Measurements from ENCODE around the gene HDAC9.
"Not testable (repeated sequence)": the region's sequence is repeated elsewhere in the genome, so short reads cannot be mapped to it uniquely, and the experiment has no call there.

HDAC9 gene

GRCh38 chr7:18667466-18667865, 171.9 kb downstream of the HDAC9 start:
- no peak for DNase-seq

DNA sequence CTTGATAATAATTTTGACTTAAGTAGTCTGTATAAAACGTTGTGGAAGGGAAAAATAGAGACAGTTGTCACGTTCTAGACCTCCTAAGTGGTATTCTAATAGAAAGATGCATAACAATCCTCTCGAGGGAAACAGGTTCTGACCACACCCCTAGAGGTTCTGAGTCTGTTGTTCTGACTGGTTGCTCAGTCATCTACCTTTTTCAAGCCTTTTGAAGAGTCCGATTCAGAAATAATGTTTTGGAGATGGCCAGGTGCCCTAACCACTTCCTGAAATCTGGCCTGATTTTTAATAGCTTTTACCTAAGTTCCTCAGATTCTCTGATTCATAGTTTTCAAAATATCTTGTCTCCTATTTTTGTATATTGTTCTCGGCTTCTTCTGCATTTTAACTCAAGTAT, 175.6 kb downstream of the HDAC9 start:
- no peak for DNase-seq

DNA sequence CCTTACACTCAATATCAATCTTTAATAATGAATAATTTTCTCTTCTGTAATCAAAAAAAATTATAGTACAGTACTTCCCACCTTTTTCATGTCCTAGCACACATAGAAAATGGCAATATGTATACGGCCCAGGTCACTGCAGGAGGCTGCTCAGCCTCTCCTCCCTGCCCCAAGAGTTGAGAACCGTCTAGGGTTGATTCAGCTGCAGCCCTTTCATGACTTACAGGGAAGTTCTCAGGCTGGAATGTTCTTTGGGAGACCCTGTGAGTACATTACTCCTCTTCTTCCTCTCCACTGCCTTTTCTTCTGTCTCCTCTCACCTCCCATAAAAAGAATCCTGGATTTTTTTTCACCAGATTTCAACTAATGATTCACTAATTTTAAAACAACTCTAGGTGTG, 180.0 kb downstream of the HDAC9 start:
- DNase-seq, result no peak

DNA sequence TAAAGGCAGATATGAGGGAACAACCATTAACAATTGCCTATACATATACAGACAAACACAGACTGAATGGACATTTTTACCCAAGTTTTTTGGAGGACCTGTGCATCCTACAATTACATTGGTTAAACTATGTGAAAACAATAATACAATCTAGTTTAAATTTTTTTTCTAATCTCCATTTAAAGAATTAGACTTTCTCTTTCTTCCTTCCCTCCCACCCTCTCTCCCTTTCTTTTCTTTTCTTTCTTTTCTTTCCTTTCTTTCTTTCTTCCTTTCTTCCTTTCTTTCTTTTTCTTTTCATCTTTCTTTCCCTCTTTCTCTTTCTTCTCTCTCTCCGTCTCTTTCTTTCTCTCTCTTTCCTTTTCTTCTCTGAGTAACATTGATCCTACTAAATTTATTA, 183.7 kb downstream of the HDAC9 start:
- DNase-seq, result no peak

GRCh38 chr7:18680576-18680975, 185.0 kb downstream of the HDAC9 start:
- peak; percentile 52 for DNase-seq

DNA sequence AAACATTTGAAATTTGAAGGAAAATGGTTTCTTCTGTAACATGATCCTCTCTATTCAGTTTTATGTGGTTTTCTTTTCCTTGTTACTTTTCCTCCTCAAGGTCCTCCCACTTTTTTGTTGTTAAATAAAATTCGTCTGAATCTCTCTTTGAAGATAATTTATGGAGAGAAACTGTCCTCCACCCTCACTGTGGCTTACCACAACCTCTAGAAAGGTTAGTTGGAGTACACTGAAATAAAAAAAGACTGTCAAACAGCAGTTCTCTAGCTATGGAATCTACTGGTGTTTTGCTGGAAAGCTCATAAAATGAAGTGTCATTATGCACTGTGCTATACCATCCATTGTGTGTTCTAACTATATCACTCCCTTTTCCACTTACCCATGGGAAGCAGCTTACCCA, 189.4 kb downstream of the HDAC9 start:
- no peak for DNase-seq

DNA sequence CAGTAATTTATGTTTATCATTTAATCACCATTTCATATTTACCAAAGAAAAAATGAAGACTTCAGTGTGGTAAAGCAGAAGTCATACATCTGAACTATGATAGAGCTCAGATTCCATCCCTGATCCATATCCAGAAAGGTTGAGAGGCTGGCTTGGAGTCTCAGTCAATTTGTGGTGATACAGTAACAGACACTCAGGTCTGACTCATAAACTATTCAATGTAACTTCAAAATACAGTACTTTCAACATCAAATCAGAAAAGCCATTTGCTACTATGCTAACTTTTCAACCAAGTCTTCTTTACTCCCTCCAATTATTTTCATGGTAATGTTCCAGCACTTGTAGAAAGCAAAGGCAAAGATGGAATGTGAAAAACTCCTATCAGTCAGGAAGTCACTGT, 190.4 kb downstream of the HDAC9 start:
- DNase-seq, result no peak

- no peak for DNase-seq
Measured at GRCh38 chr7:18689551-18689950, 194.0 kb downstream of the HDAC9 start.

GRCh38 chr7:18693406-18693805, 197.9 kb downstream of the HDAC9 start:
- peak; percentile 47 for DNase-seq

GRCh38 chr7:18693816-18694215, 198.3 kb downstream of the HDAC9 start:
- DNase-seq, result no peak

DNA sequence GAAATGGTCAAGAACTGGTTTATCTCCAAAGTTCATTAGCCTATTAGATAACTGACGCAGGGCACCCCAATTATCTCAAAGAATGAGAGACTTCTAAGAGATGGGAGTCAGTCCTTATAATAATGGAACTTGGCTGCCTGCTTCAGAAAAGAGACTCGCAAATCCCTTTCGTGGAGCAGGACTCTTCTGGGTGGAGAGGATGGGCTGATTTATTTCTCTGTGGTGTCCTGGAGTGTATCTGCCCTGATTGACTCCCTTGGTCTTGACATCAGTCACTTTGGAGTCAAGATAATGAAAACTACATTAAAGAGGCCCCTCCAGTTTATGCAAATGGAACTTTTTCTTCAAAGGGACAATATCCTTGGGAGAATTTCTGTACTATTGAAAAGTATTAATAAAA, 198.9 kb downstream of the HDAC9 start:
- no peak for DNase-seq

- DNase-seq, result no peak
Measured at GRCh38 chr7:18694911-18695310, 199.4 kb downstream of the HDAC9 start.

DNA sequence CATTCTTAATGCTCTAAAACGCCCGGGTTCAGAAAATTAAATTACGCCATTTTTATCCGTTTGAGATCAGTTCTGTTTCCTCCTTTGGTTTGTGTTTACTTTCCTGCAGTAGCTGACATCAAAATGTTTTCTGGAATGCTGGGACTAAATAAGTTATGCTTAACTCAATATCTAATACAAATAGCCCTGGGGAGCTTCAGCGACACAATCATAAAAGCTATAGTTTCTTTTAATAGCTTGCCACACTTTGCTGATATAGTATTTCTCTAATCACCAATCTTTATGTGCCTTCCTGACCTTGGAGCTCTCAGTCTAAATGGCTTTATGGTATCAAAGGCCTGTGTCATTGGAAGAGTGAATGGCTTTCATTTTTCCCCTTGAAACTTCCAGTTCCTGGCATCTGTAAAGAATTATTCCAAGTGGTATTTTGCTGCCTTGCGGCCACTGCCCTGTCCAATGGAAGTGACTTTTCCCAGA, 202.7 kb downstream of the HDAC9 start:
- no peak for DNase-seq

GRCh38 chr7:18700147-18700546, 204.6 kb downstream of the HDAC9 start:
- DNase-seq, result peak; percentile 29

GRCh38 chr7:18702071-18702829, 206.7 kb downstream of the HDAC9 start:
- DNase-seq, result no peak

DNA sequence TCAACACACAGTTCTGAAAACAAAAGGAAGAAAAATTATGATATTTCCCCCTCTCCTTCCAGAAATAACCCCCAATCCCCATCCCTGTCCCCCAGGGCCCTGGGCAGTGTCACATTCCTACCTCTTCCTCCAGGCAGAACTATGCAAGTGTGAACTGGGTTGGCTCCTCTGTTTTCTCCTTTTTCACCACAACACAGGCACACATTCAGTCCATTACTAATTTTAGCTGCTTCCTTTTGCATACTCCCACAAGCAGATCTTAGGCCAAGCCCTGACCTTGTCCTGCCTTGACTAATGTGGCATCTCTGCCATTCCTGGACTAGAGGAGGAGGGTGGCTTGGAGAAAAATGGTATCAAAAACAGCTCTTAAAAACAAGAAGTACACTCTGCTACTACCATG, 208.1 kb downstream of the HDAC9 start:
- no peak for DNase-seq

DNA sequence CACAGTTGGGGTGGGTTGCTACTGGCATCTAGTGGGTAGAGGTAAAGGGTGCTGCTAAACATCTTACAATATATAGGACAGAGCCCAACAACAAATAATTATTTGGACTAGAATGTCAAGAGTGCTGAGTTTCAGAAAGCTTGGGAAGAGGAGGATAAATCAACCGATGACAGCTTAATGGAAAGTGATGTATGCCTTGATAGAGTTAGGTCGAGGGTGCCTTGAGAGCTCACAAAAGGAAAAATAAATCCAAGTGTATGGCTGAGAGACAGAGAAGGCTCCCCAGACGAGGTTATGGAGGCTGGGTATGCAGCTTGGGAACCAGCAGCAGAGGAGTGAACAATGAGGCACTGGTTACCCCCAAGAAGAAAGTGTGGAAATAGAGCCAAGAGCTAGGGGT, 211.1 kb downstream of the HDAC9 start:
- DNase-seq, result no peak

DNA sequence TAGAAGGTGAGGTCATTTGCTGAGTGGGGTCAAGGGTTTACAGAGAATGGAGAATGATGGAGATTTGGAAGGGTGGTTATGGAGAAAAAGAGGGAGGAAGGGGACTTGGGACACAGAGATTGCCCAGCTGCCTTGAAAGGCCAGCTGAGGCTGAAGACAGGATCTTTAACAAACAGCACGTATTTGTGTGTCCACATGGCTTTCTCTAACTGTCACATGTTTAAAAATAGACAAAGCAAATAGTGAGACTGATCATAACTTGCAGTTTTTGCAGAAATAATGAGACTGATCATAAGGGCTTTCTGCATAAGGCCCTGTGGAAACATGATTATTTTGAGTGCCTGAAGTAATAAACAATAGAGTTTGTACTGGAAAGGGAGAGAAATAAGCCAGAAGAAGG, 212.7 kb downstream of the HDAC9 start:
- DNase-seq, result no peak

DNA sequence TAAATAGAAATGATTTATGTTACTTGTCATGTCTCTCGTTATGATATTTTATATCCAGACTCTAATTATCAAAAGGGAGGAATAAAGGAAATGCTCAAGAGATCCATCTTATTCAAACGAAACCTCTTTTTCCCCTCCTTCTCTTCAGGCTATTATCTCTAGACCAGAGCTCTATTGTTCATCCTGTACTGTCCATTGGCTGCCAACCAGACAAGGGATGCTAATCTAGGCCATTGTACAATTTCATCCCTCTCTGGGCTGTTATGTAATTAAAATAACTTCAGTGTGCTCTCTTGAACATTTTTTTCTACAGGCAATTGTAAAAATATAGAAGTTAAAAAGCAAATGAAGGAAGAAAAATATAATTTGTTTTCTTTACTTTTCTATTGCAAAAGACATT, 220.4 kb downstream of the HDAC9 start:
- no peak for DNase-seq

DNA sequence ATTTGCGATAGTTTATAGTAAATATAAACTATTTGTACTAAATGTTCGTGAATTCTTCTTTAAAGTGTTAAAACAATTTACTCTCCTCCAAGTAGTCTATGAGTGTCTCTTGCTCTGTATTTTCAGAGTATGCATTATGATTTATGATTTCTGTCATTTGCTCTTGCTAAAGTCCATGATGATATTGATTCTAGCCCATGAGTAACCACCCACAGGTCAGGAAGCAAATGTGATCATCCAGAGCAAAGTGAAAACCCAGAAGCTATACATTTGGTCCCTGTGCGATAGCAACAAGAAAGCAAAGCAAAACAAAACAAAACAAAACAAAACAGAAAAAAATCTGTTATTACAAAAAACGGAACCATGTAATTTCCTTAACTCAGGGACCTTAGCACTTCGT, 225.9 kb downstream of the HDAC9 start:
- no peak for DNase-seq

DNA sequence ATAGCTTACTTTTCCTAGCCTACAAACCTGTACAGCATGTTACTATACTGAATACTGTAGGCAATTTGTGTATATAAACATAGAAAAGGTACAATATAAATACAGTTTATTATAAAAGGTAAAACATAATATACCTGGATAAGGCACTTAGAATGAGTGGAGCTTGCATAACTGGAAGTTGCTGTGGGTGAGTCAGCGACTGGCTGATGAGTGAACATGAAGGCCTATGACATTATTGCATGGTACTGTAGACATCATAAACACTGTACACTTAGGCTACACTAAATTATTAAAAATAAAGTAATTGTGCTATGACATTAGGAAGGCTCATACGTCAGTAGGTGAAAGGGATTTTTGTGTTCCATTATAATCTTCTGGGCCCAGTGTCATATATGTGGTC, 228.8 kb downstream of the HDAC9 start:
- DNase-seq, result no peak

DNA sequence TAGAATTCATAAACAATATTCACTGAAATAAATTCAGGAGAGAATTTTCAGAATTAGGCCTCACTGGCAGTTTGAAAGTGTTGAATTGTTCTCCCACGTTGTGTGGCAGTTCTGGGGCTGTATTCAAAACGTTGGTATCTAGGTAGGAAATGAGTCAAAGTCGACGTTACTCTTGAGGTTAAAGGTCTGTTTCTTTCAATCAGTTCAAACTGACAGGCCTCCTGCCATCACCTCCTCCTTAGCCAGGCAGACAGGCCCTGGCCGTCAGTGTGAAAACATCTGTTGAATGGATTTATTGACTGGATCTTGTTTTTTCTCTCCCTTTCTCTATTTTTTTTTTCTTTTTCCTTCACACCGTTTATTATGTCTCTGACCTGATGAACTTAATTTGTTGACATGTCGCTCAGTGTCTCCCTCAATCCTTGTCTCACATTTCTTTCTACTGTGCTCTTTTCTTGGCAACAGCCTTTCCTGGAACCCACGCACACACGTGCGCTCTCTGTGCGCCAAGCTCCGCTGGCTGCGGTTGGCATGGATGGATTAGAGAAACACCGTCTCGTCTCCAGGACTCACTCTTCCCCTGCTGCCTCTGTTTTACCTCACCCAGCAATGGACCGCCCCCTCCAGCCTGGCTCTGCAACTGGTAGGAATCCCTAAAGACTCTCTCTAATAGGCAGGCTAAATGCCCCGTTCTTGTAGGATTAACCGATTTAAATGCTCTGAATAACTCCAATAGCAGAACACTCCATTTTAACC, 231.7 kb downstream of the HDAC9 start:
- DNase-seq, result no peak

DNA sequence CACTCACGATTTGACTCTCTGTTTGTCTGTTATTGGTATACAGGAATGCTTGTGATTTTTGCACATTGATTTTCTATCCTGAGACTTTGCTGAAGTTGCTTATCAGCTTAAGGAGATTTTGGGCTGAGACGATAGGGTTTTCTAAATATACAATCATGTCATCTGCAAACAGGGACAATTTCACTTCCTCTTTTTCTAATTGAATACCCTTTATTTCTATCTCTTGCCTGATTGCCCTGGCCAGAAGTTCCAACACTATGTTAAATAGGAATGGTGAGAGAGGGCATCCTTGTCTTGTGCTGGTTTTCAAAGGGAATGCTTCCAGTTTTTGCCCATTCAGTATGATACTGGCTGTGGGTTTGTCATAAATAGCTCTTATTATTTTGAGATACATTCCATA, 240.5 kb downstream of the HDAC9 start:
- DNase-seq, result not testable (repeated sequence)

DNA sequence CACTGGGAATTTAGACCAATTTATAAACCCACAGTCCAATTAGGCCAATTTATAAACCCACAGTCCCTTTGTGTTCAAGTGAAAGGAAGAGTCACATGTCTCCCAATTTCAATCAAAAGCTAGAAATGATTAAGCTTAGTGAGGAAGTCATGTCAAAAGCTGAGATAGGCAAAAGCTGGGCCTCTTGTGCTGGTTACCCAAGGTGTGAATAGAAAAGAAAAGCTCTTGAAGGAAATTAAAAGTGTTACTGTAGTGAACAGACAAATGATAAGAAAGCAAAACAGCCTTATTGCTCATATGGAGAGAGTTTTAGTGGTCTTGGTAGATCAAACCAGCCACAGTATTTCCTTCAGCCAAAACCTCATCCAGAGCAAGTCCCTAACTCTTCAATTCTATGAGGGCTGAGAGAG, 245.0 kb downstream of the HDAC9 start:
- no peak for DNase-seq
